GM12873 (cell line): ENCODE data around the gene HIGD2A.

ENCODE experiments used
- TF ChIP-seq, protein P1 (sequence below): IDR thresholded peaks from 2 replicates; pipeline ENCODE4 v1.5.1; 2012; ENCODE audit warnings: low read depth, mild to moderate bottlenecking, moderate library complexity, low read length, control low read depth; ENCODE audit not compliant: insufficient read depth; ENCODE audit errors: missing control alignments

HIGD2A gene

GRCh38 chr5:176361437-176362232 is 26.9 kb upstream of the HIGD2A start, which contains the start of gene KIAA1191:
Gene KIAA1191 (minus strand): TSS chr5:176361764. CDS start chr5:176359508, 2,256 bp downstream.
- TF ChIP-seq, protein P1, sequence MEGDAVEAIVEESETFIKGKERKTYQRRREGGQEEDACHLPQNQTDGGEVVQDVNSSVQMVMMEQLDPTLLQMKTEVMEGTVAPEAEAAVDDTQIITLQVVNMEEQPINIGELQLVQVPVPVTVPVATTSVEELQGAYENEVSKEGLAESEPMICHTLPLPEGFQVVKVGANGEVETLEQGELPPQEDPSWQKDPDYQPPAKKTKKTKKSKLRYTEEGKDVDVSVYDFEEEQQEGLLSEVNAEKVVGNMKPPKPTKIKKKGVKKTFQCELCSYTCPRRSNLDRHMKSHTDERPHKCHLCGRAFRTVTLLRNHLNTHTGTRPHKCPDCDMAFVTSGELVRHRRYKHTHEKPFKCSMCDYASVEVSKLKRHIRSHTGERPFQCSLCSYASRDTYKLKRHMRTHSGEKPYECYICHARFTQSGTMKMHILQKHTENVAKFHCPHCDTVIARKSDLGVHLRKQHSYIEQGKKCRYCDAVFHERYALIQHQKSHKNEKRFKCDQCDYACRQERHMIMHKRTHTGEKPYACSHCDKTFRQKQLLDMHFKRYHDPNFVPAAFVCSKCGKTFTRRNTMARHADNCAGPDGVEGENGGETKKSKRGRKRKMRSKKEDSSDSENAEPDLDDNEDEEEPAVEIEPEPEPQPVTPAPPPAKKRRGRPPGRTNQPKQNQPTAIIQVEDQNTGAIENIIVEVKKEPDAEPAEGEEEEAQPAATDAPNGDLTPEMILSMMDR: peak; percentile 25

GRCh38 chr5:176362233-176362490 is 26.4 kb upstream of the HIGD2A start:
- TF ChIP-seq, protein P1: no peak

DNA sequence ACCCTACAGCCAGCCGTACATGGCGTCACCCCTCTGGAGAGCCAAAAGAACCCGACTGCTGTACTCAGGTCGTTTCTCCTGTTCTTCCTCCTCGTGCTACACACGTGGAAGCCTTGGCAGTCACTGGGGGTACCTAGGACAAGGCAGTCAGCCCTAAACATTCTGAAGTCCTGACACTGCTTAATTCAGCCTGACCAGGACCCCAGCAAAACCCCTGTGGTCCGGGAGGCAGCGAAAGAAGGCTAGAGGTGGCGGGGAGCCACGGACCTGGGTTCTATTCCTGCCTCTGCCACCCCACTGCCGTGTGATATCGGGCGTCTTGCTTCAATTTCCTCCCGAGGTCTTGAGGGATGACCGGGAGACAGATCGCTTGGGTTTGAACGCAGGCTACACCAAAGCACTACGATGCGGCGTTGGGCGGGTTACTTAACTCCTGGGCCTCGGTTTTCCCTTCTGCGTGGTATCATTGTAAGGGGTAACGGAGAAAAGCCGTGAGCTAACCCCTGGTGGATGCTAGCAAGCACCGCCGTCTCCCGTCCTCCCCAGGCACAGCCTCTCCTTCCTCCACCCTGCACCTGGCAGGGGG is 23.7 kb upstream of the HIGD2A start:
- TF ChIP-seq, protein P1: no peak

DNA sequence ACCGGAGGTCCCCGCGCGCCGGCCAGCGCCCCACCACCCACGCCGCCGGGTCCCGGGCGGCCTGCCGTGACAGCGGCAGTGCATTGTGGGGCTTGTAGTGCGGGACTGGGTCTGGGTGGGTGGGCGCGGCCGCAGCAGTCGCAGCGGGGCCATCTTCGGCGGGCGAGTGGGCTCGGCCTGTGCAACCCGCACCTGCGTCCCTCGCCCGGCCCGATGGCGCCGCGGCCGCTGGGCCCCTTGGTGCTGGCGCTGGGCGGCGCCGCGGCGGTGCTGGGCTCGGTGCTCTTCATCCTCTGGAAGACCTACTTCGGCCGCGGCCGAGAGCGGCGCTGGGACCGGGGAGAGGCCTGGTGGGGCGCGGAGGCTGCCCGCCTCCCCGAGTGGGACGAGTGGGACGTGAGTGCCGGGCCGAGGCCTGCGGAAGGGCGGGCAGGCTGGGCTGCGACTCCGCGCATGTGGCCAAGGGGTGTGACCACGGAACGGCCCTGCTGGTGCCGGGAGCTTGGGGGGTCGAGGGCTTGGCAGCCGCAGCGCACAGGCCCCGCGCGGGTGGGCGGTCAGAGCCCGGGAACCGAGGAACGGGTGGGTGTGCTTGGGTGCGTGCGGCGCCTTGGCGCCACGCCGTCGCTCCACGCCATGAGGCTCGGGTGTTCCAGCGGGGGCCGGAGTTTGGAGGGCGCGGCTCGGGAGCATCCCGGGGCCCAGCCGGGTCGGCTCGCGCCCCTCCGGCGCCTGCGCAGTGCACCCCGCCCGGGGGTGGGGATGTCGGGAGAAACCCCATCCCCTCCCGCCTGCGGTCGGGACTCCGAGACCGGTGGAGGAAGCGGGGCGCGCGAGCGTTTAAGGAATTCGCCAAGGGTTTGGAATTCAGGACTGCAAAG is 23.0 kb upstream of the HIGD2A start, which contains the start of gene ARL10:
ARL10 (plus strand) TSS at position 137 of the 881 bp plus-strand sequence; CDS start at position 214, 77 bp downstream.
- TF ChIP-seq, protein P1: no peak

- TF ChIP-seq, protein P1: no peak
These were observed 22.2 kb upstream of the HIGD2A start for GRCh38 chr5:176366232-176366894.

- TF ChIP-seq, protein P1: no peak
These were observed 19.8 kb upstream of the HIGD2A start for GRCh38 chr5:176368726-176369125.
